ENCODE data around the gene MX2.

DNA sequence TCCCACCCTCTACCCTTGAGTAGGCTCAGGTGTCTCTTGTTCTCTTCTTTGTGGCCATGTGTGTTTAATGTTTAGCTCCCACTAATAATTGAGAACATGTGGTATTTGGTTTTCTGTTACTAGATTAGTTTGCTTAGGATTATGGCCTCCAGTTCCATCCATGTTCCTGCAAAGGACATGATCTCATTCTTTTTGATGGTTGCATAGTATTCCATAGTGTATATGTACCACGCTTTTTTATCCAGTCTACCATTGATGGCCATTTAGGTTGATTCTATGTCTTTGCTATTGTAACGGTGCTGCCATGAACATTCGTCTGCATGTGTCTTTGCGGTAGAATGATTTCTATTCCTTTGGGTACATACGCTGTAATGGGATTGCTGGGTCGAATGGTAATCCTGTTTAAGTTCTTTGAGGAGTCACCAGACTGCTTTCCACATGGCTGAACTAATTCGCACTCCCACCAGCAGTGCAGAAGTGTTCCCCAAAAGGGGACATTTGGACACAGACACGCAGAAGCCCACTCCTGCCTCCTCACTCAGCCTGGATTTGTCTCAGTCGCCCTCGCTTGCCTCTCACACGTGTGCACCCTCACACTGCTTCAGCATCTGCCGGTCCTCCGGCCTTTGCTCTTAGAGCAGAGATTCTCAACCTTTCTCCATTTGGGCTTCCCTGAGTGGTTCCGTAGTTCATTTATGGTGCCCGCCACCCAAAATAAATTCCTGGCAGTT lies 3.7 kb downstream of the MX2 start:
- TF ChIP-seq, protein P1, sequence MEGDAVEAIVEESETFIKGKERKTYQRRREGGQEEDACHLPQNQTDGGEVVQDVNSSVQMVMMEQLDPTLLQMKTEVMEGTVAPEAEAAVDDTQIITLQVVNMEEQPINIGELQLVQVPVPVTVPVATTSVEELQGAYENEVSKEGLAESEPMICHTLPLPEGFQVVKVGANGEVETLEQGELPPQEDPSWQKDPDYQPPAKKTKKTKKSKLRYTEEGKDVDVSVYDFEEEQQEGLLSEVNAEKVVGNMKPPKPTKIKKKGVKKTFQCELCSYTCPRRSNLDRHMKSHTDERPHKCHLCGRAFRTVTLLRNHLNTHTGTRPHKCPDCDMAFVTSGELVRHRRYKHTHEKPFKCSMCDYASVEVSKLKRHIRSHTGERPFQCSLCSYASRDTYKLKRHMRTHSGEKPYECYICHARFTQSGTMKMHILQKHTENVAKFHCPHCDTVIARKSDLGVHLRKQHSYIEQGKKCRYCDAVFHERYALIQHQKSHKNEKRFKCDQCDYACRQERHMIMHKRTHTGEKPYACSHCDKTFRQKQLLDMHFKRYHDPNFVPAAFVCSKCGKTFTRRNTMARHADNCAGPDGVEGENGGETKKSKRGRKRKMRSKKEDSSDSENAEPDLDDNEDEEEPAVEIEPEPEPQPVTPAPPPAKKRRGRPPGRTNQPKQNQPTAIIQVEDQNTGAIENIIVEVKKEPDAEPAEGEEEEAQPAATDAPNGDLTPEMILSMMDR (IDR thresholded peaks at IDR 0.05; ENCODE audit: extremely low read depth in 1 of 2, insufficient read depth in 1 of 2, low read depth in 1 of 2, low read length in 2 of 2): no peak
- no peak for TF ChIP-seq EZH2 (IDR thresholded peaks at IDR 0.05; ENCODE audit: borderline replicate concordance, low read depth, low read length, severe bottlenecking)
- no peak for TF ChIP-seq POLR2A (IDR thresholded peaks at IDR 0.05; ENCODE audit: low read depth, low read length)
- TF ChIP-seq MYC (IDR thresholded peaks at IDR 0.05; ENCODE audit: low read depth, low read length): no peak
- no peak for TF ChIP-seq FOS (IDR thresholded peaks at IDR 0.05; ENCODE audit: borderline replicate concordance, insufficient read depth, low read length)
- TF ChIP-seq POLR2AphosphoS5 (IDR thresholded peaks at IDR 0.05; ENCODE audit: insufficient read depth, low read depth, low read length): no peak
- TF ChIP-seq, protein P2, sequence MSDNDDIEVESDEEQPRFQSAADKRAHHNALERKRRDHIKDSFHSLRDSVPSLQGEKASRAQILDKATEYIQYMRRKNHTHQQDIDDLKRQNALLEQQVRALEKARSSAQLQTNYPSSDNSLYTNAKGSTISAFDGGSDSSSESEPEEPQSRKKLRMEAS (IDR thresholded peaks at IDR 0.05; ENCODE audit: insufficient read depth, insufficient read length): no peak
- no peak for TF ChIP-seq JUN (IDR thresholded peaks at IDR 0.05; ENCODE audit: borderline replicate concordance, insufficient read depth, insufficient read length, low read depth)

All from endothelial cell of umbilical vein (primary cell).